ENCODE results near the gene PBXIP1. TPM values are rescaled to one million over a fixed set of nuclear protein-coding genes. Genes with fewer than 3 reads are reported as not detected.
A peak's percentile ranks its signal among the peaks of the same experiment; 100 is the strongest.
"Not testable (repeated sequence)": the region's sequence is repeated elsewhere in the genome, so short reads cannot be mapped to it uniquely, and the experiment has no call there.

PBXIP1 gene
- total and polyA plus RNA-seq, 11 donors: 36.9 to 70.4 (median 51.5) TPM

- DNase-seq (no peak), ATAC-seq (no peak)
- 93 to 98% (median 98%) methylated on average over 3 of the region's 3 CpGs for WGBS, 4 donors
- TF ChIP-seq POLR2A (IDR thresholded peaks at IDR 0.05) (no peak), CTCF (IDR thresholded peaks at IDR 0.05) (no peak)
- H3K4me1 ChIP-seq: peaks cover 3 to 27% (median 15%) of the 10 kb centered on the region in 12 donors
- no peaks in the 10 kb centered on the region for H3K9me3 ChIP-seq
- intact Hi-C loops (cut with DNase I): no loop called here
- no peak overlapping the region for H3K27ac ChIP-seq
- H3K27me3 ChIP-seq: no peaks in the 10 kb centered on the region
- H3K36me3 ChIP-seq: peaks cover 0 to 14% (median 5%) of the 10 kb centered on the region in 9 donors
- H3K4me3 ChIP-seq: no peak overlapping the region
Observed at GRCh38 chr1:154978360-154978759, 22.5 kb upstream of the PBXIP1 start.

GRCh38 chr1:154977762-154978161, 21.9 kb upstream of the PBXIP1 start:
- intact Hi-C loops (cut with DNase I); H3K27me3 ChIP-seq; DNase-seq; ATAC-seq; H3K9me3 ChIP-seq; H3K4me3 ChIP-seq: not testable (repeated sequence)
- Histone ChIP-seq H3K4me1 (peaks cover 8 to 32% (median 21%) of the 10 kb centered on the region in 12 donors), H3K27ac (peak overlapping the region in 1 of 12 donors; percentile 40), H3K36me3 (peaks cover 0 to 14% (median 5%) of the 10 kb centered on the region in 9 donors)
- WGBS, 4 donors: 71 to 81% (median 78%) methylated on average over 3 of the region's 3 CpGs

GRCh38 chr1:154975409-154976059, 19.6 kb upstream of the PBXIP1 start:
- DNase-seq (peak in 4 of 5 donors; percentile 61 to 75 (median 66)), ATAC-seq (no peak)
- peak overlapping the region; percentile 76 to 99 (median 98) for H3K27ac ChIP-seq
- TF ChIP-seq POLR2A (IDR thresholded peaks at IDR 0.05): no peak
- peaks cover 0 to 14% (median 5%) of the 10 kb centered on the region in 9 donors for H3K36me3 ChIP-seq
- H3K9me3 ChIP-seq: no peaks in the 10 kb centered on the region
- intact Hi-C loops (cut with DNase I): loop anchor here in 1 of 10 donors (2.0 kb wide), 1 partner anchor 25 kb away; no protein-coding TSS in a partner anchor
- peaks cover 16 to 48% (median 38%) of the 10 kb centered on the region in 12 donors for H3K4me1 ChIP-seq
- H3K27me3 ChIP-seq: no peaks in the 10 kb centered on the region
- peak overlapping the region; percentile 18 to 84 (median 74) for H3K4me3 ChIP-seq
- 0 to 2% (median 1%) methylated on average over 24 of the region's 24 CpGs for WGBS, 4 donors

GRCh38 chr1:154974808-154975408, 19.0 kb upstream of the PBXIP1 start:
- Histone ChIP-seq H3K4me3 (peak overlapping the region; percentile 18 to 84 (median 74)), H3K9me3 (no peaks in the 10 kb centered on the region), H3K4me1 (peaks cover 21 to 54% (median 44%) of the 10 kb centered on the region in 12 donors), H3K27me3 (no peaks in the 10 kb centered on the region), H3K27ac (peak overlapping the region; percentile 76 to 99 (median 98)), H3K36me3 (peaks cover 0 to 14% (median 5%) of the 10 kb centered on the region in 9 donors)
- DNase-seq: peak; percentile 96 to 97 (median 96)
- intact Hi-C loops (cut with DNase I): loop anchor here in 4 of 10 donors (1.0 to 5.0 kb wide), 6 partner anchors 8 to 77 kb away; partner anchors contain the start of genes ZBTB7B (in 2 of the 4), ADAM15 (in 1 of the 4), FLAD1 (in 1 of the 4) and PMVK (in 1 of the 4)
- WGBS, 4 donors: 0% methylated on average over 30 of the region's 30 CpGs
- peak; percentile 52 to 64 (median 62) for ATAC-seq
- no peak for TF ChIP-seq CTCF (IDR thresholded peaks at IDR 0.05)
- TF ChIP-seq POLR2A (IDR thresholded peaks at IDR 0.05): peak in 1 of 2 donors; percentile 68

All from heart left ventricle (tissue), 16 donors.